Stimulated activated naive CD4-positive, alpha-beta T cell (primary cell): Measurements from ENCODE around the gene SELPLG.
A peak's percentile ranks its signal among the peaks of the same experiment; 100 is the strongest.
"Not testable (repeated sequence)": the region's sequence is repeated elsewhere in the genome, so short reads cannot be mapped to it uniquely, and the experiment has no call there.

ENCODE experiments used
- DNase-seq, 6 experiments: peaks; one replicate each; lab custom pipeline; 2025; lab: John Stamatoyannopoulos, UW

SELPLG gene

DNA sequence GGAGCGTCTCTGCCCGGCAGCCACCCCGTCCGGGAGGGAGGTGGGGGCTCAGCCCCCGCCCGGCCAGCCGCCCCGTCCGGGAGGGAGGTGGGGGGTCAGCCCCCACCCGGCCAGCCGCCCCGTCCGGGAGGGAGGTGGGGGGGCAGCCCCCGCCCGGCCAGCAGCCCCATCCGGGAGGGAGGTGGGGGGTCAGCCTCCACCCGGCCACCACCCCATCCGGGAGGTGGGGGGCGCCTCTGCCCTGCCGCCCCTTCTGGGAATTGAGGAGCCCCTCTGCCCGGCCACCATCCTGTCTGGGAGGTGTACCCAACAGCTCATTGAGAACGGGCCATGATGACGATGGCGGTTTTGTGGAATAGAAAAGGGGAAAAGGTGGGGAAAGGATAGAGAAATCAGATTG is 22.6 kb upstream of the SELPLG start:
- not testable (repeated sequence) for DNase-seq

- DNase-seq = not testable (repeated sequence)
Measured at GRCh38 chr12:108655812-108656175, 22.1 kb upstream of the SELPLG start.

GRCh38 chr12:108654622-108655021 is 20.9 kb upstream of the SELPLG start:
- DNase-seq = not testable (repeated sequence)

- DNase-seq = no peak
Measured at GRCh38 chr12:108653922-108654321, 20.2 kb upstream of the SELPLG start.

GRCh38 chr12:108653082-108653516 is 19.4 kb upstream of the SELPLG start:
- no peak for DNase-seq

DNA sequence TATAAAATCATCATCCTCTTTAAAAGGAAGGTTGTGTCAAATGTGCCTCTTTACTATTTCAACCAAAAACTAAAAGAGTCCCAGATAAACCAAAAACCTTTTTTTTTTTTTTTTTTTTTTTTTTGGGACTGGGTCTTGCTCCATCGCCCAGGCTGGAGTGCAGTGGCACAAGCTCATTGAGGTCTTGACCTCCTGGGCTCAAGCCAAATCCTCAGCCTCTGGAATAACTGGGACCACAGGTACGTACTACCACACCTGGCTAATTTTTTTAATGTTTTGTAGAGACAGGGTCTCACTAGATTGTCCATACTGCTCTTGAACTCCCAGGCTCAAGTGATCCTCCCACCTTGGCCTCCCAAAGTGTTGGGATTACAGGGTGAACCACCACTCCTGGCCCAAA is 16.4 kb upstream of the SELPLG start:
- no peak for DNase-seq

DNA sequence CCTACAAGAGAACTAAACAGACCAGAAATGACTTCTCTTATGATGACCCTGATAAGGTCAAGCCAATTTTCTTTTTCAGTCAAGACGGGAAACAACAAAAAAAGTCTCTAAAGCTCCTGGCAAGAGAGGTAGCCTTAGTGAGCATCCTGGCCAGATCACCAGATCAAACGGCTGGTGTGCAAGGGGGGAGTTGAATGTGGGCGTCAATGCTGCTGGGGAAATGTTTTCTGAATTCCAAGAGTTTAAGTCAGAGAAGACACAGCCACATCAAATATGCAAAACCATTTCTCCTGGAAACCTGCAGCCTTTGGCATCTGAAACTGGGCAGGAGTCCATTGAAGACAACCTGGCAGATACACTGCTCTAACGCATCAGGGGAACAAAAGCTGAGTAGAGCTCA is 16.0 kb upstream of the SELPLG start:
- no peak for DNase-seq

GRCh38 chr12:108649126-108649525 is 15.4 kb upstream of the SELPLG start:
- DNase-seq = no peak

DNA sequence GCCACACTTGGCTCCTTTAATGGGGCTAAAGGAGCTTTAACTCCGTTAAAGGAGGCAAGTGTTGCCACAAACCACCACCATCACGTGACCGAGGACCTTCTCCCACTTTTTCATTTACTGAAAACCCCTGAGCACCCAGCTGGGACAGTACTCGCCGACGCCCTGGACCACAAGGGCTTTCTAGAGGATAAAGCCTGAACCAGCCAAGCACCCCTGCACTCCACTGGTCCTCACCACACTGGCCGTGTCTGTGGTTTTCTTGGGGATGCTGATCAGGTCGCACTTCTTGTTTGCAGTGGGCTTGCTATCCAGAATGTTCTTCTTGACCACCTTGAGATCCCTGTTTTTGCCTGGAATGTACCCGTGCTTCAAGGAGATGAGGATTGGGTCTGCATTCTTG is 14.7 kb upstream of the SELPLG start:
- no peak for DNase-seq

GRCh38 chr12:108647585-108648287 is 14.0 kb upstream of the SELPLG start:
- DNase-seq = no peak

- peak in 1 of 6 experiments; percentile 11 for DNase-seq
Measured at GRCh38 chr12:108646600-108647579, 13.2 kb upstream of the SELPLG start.

- peak in 2 of 6 experiments; percentile 13 to 20 for DNase-seq
Measured at GRCh38 chr12:108645686-108646599, 12.2 kb upstream of the SELPLG start.

DNA sequence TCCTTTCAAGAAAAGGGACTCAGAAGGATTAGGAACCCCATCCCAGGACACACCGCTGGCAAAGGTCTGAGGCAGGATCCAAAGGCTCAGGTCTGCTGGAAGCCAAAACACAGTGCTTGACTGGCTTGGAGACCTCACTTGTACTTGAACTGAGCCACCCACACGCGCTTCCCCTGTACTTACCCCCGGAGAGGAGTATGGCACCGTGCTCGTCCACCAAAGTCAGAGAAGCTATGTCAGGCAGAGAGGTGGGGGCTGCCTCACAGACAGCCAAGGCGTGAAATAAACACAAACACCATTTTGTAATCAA is 11.1 kb upstream of the SELPLG start:
- no peak for DNase-seq

- no peak for DNase-seq
Measured at GRCh38 chr12:108643941-108644810, 10.5 kb upstream of the SELPLG start.

- DNase-seq = no peak
Measured at GRCh38 chr12:108642899-108643654, 9.4 kb upstream of the SELPLG start.

DNA sequence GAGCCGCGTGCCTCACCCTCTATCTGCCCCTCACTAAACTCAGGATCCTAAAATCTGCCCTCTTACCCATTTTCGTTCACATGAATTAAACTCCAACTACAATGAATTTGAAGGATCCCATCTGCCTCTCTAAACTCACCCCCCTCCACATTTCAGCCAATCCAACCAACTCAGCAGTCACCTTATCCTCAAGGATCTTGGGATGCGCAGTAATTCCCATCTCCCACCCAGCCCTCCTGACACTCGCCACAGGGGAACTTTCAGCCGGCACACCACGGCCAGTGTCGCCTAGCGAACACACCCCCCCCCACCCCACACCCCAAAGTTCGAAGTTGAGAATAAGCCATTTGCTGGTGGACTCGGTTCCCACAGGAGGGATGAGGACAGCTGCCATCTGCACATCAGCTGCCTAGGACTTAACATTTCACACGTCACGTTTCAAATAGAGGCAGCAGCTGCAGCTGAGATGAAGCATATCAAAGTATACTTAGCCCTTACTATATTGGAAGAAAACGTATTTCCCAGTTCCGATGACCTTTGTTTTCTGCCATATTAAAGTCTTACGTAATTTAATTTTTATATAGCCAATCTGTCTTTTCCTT is 8.7 kb upstream of the SELPLG start:
- DNase-seq = no peak

DNA sequence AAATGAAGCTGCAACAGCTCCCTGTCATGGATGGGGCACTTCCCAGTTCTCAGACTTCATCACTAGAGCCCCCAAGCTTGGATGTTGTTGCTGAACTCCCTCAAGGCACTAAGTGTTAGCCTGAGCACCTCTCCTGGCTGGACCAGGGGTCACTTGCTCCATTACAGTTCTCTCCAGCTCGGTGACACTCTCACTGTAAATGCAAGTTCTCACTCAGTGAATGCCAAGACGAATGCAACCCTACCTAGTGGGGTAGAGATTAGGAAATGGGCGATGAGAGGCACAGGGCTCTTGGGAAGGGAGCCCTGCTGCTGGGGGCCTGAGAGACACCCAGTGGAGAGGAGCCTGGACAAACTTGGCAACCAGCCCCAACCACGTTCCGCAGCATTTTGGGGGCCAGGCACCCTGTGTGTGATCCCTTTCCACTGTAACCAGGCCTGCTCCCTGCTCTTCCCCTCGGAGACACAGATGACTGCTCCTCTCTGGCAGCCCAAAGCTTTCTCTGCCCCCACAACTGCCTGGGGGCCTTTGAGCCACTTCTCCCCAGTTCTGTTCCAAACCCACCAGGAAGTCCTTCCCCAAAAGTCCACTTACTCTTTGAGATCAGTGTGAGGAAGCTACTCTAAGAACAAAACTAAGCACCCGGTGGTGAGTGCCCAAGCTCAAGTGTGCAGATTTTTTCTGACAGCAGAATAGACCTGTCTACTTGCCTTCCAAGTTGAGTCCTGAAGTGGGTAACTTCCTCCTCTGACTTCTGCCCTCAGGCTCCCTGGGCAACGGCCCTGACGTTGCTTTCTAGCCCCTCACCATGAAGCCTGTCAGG is 8.0 kb upstream of the SELPLG start:
- DNase-seq = no peak

DNA sequence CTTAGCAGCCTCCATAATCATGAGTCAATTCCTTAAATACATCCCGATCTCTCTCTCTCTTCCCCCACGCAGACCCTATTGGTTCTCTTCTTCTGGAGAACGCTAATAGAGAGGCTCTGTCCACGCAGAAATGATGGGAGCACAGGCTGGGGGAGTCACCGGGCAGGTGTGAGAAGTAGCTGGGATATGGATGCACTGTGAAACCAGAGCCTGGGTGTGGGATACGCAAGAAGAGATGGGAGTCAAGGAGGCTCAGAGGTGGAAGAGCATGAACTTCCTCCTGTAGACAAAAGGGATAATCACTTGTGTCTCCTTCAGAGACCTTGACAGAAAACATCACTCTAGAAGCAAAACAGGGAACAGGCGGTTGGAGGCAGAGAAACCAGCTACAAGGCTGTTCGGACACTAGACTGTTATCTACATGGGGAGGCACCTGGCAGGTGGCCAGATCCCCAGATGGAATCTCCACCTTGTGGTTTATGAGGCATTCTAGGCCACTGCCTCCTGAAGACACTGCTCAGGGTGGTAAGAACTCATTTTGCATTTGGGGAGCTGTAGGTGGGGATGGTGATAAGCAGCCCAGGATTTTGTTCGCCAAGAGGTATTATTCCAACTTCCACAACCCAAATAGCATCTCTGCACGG is 7.2 kb upstream of the SELPLG start:
- DNase-seq = no peak
